ENCODE results near the gene SP1. TPM values are rescaled to one million over a fixed set of nuclear protein-coding genes. Genes with fewer than 3 reads are reported as not detected.

SP1 gene
- total RNA-seq, 1 donor from 2014 or later: 24.4 TPM

DNA sequence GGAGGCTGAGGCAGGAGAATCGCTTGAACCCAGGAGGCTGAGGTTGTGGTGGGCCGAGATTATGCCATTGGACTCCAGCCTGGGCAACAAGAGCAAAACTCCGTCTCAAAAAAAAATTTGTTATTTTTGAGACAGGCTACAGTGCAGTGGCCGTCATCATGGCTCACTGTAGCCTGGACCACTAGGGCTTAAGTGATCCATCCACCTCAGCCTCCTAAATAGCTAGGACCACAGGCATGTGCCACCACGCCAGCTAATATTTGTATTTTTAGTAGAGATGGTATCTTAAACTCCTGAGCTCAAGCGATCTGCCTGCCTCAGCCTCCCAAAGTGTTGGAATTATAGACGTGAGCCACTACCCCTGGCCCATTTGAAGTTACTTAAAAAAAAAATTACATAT, 71.0 kb downstream of the SP1 start:
- no peak for DNase-seq (ENCODE audit: low read depth in 2 of 2)

DNA sequence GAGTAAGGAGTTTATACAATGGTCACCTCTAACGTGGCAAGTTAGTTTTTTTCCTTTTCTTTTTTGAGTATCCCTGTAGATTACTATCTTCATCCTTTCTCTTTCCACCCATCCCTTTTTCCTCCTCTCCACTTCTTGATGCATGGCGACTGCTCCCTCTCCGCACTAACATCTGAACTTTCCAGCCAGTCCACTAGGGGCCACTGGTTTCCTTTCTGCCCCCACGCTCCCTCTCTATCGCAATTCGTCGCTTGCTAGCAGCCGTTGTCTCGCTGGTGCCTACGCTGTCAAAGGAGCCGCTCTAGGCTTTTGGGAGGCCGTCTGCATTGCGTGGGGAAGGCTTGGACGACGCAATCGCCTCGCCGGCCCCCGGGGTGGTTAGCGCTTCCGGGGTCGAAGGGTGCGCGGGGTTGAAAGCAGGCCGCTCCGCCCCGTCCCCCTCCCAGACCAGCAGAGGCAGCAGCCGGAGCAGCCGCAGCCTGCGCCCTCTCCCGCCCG, 71.7 kb downstream of the SP1 start, which contains the start of gene PCBP2:
TSS of gene PCBP2 (plus strand) at position 442 of the 498 bp plus-strand sequence. CDS start 2,699 bp downstream, outside the sequence.
- DNase-seq (ENCODE audit: low read depth in 2 of 2): peak; percentile 99 to 100

DNA sequence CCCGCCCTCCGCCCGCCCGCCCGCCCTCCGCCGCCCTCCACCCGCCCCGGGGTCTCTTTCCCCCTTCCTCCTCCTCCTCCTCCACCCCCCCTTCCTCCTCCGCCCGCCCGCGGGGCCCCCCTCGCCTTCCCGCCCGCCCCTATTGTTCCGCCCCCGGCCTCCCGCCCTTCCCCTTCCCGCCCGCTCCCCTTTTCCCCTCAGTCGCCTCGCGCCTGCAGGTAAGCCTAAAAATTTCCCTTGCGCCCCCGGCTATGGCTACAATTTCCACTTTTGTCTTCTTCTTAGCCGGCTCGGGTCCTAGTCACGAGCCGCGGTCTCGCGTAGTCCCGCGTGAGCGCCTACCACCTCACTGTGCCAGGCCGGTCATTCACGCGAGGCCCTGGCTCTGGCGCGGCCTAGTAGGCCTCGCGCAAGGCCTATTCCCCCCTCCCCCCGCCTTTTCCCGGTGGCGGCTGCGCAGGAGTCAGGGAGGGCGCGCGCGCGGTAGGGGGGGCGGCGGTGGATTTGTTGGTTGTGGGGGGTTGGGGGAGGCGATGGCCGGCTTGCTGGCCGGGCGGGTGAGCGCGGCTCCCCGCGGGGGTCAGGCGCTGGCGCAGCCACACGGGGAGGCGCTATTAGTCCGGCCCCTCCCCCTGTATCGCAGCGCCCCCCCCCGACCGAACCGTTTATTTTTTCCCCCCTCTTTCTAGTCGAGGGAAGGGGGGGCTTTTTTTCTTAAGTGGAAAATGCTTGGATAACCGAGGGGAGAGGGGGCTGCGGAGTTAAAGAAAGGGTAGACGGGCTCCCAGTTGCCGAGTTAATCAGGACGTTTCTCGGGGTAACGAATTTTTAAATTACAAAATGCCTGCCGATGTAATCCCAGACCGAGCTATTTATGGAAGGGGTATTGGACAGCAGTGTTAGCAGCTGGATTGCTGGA, 72.4 kb downstream of the SP1 start:
- peak; percentile 74 to 92 for DNase-seq (ENCODE audit: low read depth in 2 of 2)

DNA sequence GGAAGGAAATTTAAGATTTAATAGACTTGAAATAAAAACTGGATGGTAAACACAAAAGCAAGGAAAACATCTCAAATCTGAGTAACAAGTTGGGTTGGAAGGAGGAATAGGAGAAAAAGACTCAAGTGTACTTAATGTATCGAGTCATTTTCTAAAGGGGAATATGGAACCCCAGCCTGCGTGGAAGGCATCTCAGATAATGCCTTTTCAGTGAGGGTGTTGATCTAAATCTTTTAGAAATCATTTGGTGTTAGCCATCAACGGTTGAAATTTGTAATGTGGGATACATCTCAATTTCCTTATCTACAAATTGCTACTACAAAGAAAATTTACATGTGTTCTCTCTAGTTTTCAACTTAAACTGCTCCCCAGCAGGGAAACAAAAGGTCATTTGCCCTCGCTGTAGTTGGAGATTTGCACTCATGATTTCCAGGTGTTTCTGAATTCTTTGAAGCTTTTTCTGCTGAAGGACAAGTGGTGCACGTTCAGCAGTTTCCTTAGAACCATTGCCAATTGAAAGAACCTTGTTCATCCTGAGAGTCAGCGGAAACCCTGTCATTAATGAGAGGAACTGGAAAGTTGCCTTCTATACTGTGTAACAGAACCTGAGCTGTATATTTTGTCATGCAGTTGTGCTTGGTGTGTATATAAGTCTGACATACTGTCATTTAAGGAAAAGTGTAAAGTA, 74.1 kb downstream of the SP1 start:
- peak in 1 of 2 donors; percentile 16 for DNase-seq (ENCODE audit: low read depth in 2 of 2)

DNA sequence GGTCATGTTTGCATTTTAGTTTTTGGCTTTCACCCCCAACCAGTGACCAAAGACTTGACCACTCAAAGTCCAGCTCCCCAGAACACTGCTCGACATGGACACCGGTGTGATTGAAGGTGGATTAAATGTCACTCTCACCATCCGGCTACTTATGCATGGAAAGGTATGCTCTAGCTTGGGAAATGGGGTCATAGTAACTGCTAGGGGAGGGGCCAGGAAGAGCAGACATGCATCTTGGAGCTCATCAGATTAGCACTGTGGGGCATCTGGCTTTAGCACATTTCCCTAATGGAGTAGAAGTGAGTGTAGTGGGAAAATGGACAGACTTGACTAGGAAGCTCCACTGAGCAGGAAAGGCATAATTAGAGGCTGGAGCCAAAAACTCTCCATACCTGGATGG, 74.7 kb downstream of the SP1 start:
- no peak for DNase-seq (ENCODE audit: low read depth in 2 of 2)

DNA sequence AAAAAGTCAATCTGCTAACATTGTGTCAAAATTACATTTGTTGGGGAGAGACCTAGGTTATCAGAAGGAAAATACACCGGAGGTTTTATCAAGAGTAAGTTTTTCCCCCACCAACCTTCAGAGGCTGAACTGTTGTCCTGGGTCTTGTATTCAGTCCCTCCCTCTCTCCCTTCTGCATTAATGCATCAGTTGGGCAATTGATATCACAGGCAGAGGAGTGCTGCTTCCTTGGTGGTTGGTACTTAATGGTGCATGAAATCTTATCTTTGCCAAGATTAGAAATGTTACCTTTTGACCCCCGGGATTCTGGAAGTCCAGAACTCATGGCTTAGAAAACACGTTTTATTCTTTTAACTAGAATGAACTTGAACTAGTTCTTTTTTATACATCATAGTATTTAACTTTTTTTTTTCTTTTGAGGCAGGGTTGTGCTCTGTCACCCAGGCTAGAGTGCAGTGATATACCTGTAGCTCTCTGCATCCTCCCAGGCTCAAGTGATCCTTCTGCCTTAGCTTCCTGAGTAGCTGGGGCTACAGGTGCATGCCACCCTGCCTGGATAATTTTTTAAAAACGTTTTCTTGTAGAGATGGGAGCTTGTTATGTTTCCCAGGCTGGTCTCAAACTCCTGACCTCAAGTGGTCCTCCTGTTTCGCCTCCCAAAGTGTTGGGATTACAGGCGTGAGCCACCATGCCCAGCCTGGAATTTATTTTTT, 76.8 kb downstream of the SP1 start:
- DNase-seq (ENCODE audit: low read depth in 2 of 2): no peak

DNA sequence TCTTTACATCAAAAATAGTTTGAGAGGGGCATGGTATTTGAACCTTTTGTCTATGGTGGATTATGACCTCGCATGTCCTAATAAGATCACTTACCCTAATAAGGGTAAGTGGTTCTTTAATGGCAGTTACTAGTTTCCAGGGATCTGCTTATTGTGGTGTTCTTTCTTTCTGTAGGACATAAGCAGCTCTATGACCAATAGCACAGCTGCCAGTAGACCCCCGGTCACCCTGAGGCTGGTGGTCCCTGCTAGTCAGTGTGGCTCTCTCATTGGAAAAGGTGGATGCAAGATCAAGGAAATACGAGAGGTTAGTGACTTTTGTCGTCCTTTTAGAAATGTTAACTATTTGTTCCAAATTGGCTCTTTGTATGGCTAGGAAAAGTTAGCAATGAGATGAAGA, 79.1 kb downstream of the SP1 start:
- DNase-seq (ENCODE audit: low read depth in 2 of 2): no peak

DNA sequence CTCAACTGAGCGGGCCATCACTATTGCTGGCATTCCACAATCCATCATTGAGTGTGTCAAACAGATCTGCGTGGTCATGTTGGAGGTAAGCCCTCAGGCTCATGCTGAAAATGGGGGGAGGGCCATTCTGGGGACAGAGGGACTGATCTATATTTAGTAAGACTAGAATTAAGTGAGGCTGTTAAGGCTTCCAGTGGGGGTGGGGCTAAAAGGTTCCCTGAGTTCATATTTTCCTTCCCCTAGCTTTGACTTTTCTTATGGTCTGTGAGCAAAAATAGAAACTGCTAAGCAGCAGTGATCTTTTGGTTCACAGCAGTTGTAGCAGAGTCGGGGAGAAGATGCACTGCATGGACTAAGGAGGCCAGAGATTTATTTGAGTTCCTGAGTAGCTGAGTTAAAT, 81.1 kb downstream of the SP1 start:
- DNase-seq (ENCODE audit: low read depth in 2 of 2): no peak

DNA sequence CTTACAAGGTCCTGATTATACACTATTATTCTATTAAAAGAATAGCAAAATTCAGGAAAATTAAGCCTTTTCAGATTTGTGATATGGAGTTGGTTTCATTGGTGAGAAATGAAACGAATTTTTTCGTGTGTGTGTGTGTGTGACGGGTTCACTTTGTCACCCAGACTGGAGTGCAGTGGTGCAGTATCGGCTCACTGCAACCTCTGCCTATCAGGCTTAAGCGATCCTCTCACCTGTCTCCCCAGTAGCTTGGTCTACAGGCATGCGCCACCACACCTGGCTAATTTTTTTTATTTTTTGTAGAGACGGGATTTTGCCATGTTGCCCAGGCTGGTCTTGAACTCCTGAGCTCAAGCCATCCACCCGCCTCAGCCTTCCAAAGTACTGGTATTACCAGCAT, 81.6 kb downstream of the SP1 start:
- DNase-seq (ENCODE audit: low read depth in 2 of 2): no peak

DNA sequence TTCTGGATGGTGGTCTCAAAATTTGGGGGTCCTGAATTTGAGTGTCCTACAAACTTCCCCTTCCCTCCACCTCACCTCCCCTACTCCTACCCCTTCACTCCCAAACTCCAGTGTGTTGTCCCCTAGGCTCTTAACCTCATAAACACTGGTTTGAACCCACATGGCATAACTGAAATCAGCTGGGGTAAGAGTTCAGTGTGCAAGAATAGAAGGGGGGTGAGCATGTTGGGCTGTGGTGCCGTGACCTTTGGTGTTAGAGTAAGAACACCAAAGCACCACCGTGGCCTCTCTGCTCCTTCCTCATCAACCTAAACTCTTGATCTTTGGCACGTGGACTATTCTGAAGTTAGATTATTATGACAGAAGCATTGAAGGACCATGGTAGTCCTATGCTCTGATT, 83.0 kb downstream of the SP1 start:
- DNase-seq (ENCODE audit: low read depth in 2 of 2): no peak

DNA sequence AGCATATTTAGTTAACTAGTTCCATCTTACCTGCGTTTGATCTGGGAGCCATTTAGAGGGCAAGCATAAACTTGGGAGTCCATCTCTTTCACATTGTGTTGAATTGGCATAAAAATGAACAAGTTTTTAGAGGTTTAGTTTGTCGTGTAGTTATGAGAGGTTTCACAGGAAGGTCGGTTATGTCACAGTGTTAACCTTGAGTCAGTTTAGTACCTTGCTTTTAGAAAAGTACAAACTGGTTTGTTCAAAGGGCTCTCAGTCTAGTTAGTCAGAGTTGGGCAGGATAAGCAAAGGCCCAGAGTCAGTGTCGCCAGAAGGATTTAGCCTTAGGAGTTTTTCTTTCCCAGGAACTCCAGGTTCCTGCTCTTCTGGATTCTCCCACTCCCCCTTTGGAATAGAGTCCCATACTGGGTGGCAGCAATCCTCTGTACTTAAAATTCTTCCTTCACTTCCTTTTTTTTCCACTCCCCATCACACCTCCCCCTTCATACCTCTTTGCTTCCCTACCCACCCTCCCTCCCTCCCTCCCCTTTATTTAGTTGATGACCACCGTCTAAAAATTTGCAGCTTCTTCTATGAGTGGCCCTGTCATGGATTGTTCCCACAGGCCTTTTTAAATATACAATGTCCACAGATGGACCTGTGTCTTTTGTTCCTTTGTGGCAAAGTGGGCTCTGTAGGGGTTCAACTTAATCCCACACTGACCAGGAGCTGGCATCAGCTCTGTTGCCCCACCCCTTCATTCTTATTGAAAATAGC, 84.0 kb downstream of the SP1 start:
- DNase-seq (ENCODE audit: low read depth in 2 of 2): no peak

DNA sequence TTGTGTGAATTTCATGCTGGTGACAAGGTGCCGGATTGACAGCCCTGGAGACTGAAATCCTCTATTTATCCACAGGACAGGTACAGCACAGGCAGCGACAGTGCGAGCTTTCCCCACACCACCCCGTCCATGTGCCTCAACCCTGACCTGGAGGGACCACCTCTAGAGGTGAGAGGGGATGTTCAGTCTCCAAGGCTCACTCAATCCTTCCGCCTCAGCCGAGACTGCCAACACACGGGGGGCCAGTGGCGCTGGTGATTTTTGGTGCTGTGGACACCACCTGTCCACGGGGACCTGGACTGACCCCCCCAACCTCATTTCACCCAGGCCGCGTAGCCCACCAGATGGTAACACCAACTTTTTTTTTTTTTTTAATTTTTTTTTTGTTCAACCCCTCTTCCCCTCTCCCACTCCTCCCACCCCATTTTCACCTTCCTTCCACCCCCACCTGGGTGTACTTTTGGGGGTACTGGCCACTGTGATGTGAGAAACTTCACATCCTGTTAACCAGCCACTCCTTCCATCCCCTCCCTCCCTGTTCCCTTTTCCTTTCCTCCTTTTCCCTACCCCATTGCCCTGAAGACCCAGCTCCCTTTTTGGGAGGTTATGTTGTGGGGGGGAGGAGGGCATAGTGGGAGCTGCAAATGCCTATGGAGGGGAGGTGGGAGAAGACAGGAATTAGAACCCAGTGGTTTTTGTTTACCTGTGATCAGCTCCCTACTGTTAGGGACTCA, 84.9 kb downstream of the SP1 start:
- DNase-seq (ENCODE audit: low read depth in 2 of 2): no peak

DNA sequence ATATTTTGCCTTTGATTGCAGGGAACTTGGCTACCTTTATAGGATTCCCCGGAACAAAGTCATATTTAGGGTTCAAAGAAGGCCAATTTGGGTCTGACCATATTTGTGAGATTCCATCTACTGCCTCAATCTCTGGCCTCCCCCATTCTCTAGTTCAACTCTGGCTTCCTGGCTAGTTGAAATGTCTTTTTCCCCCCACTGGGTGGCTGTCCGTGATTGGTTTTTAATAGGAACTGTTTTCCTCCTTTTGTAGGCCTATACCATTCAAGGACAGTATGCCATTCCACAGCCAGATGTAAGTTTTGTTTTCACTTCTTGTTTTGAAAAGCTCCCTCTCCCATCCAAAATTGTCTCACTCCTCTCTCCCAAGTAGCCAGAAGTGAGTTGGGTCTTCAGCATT, 85.7 kb downstream of the SP1 start:
- no peak for DNase-seq (ENCODE audit: low read depth in 2 of 2)

Other genes with a start within 250 kb of the SP1 start
- 10.7 and 11.8 TPM in 2 replicates for gene ZNF740, start 199.5 kb upstream of the SP1 start, total RNA-seq
- 2.6 and 5.1 TPM in 2 replicates for gene CSAD, start 199.3 kb upstream of the SP1 start, total RNA-seq
- gene ITGB7, start 172.9 kb upstream of the SP1 start, total RNA-seq: 0.25 TPM in 1 of 2 replicates, not detected in the other
- 11.9 and 13.1 TPM in 2 replicates for gene RARG, start 148.0 kb upstream of the SP1 start, total RNA-seq
- gene ESPL1, start 111.9 kb upstream of the SP1 start, total RNA-seq: 4.2 and 6.0 TPM in 2 replicates
- gene PFDN5, start 84.6 kb upstream of the SP1 start, total RNA-seq: 350 and 426 TPM in 2 replicates
- gene MYG1, start 80.5 kb upstream of the SP1 start, total RNA-seq: 29.5 and 36.0 TPM in 2 replicates
- gene AAAS, start 58.6 kb upstream of the SP1 start, total RNA-seq: 31.8 and 31.9 TPM in 2 replicates
- not detected in 2 replicates for gene SP7, start 43.8 kb upstream of the SP1 start, total RNA-seq
- gene AMHR2, start 43.7 kb downstream of the SP1 start, total RNA-seq: not detected in 2 replicates
- 14.2 and 15.8 TPM in 2 replicates for gene PRR13, start 61.6 kb downstream of the SP1 start, total RNA-seq
- 293 and 482 TPM in 2 replicates for gene PCBP2, start 71.9 kb downstream of the SP1 start, total RNA-seq
- gene MAP3K12, start 119.3 kb downstream of the SP1 start, total RNA-seq: 5.2 and 5.5 TPM in 2 replicates
- gene TARBP2, start 121.1 kb downstream of the SP1 start, total RNA-seq: 41.2 and 41.6 TPM in 2 replicates
- gene NPFF, start 127.3 kb downstream of the SP1 start, total RNA-seq: not detected in 2 replicates
- gene ATF7, start 246.2 kb downstream of the SP1 start, total RNA-seq: 8.6 and 10.2 TPM in 2 replicates

Measured in dermis microvascular lymphatic vessel endothelial cell (primary cell).